Measurements from ENCODE around the gene ATM.

ATM gene

GRCh38 chr11:108224911-108225786 lies 2.3 kb downstream of the ATM start:
- peaks cover 90% of the 10 kb centered on the region for H3K79me2 ChIP-seq (ENCODE audit: control insufficient read depth, low read length)
- H3K4me3 ChIP-seq (ENCODE audit: low read length): peak overlapping the region; percentile 87
- peaks cover 56% of the 10 kb centered on the region for H3K4me1 ChIP-seq (ENCODE audit: control insufficient read depth, low read length)
- H3K4me2 ChIP-seq (ENCODE audit: low read length): peak overlapping the region; percentile 97
- peaks cover 10% of the 10 kb centered on the region for H4K20me1 ChIP-seq (ENCODE audit: control insufficient read depth, insufficient read depth, low read depth, low read length)
- peaks cover 37% of the 10 kb centered on the region for H3F3A ChIP-seq (ENCODE audit: control insufficient read depth, insufficient read depth)
- TF ChIP-seq, protein P1, sequence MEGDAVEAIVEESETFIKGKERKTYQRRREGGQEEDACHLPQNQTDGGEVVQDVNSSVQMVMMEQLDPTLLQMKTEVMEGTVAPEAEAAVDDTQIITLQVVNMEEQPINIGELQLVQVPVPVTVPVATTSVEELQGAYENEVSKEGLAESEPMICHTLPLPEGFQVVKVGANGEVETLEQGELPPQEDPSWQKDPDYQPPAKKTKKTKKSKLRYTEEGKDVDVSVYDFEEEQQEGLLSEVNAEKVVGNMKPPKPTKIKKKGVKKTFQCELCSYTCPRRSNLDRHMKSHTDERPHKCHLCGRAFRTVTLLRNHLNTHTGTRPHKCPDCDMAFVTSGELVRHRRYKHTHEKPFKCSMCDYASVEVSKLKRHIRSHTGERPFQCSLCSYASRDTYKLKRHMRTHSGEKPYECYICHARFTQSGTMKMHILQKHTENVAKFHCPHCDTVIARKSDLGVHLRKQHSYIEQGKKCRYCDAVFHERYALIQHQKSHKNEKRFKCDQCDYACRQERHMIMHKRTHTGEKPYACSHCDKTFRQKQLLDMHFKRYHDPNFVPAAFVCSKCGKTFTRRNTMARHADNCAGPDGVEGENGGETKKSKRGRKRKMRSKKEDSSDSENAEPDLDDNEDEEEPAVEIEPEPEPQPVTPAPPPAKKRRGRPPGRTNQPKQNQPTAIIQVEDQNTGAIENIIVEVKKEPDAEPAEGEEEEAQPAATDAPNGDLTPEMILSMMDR (IDR thresholded peaks at IDR 0.05; ENCODE audit: low read depth, low read length, poor library complexity, severe bottlenecking): no peak
- TF ChIP-seq EZH2phosphoT487 (IDR thresholded peaks at IDR 0.05; ENCODE audit: borderline replicate concordance, low read length): no peak
- no peaks in the 10 kb centered on the region for H3K27me3 ChIP-seq (ENCODE audit: control insufficient read depth, low read length)
- H3K9me3 ChIP-seq (ENCODE audit: control insufficient read depth, insufficient read depth, low read length): no peaks in the 10 kb centered on the region
- H3K9me2 ChIP-seq (replicated peaks; ENCODE audit: control insufficient read depth, low read length): no peaks in the 10 kb centered on the region
- H3K27ac ChIP-seq (ENCODE audit: low read depth, low read length): peak overlapping the region; percentile 91
- peaks cover 86% of the 10 kb centered on the region for H3K36me3 ChIP-seq (ENCODE audit: control insufficient read depth, low read length)

- Histone ChIP-seq H4K20me1 (ENCODE audit: control insufficient read depth, insufficient read depth, low read depth, low read length) (peaks cover 5% of the 10 kb centered on the region), H3K9me2 (replicated peaks; ENCODE audit: control insufficient read depth, low read length) (no peaks in the 10 kb centered on the region), H3K27ac (ENCODE audit: low read depth, low read length) (peak overlapping the region; percentile 91), H3K9me3 (ENCODE audit: control insufficient read depth, insufficient read depth, low read length) (no peaks in the 10 kb centered on the region), H3K36me3 (ENCODE audit: control insufficient read depth, low read length) (peaks cover 86% of the 10 kb centered on the region), H3K4me3 (ENCODE audit: low read length) (peak overlapping the region; percentile 87), H3F3A (ENCODE audit: control insufficient read depth, insufficient read depth) (peaks cover 37% of the 10 kb centered on the region), H3K79me2 (ENCODE audit: control insufficient read depth, low read length) (peaks cover 90% of the 10 kb centered on the region), H3K4me2 (ENCODE audit: low read length) (peak overlapping the region; percentile 97), H3K4me1 (ENCODE audit: control insufficient read depth, low read length) (peaks cover 47% of the 10 kb centered on the region), H3K27me3 (ENCODE audit: control insufficient read depth, low read length) (no peaks in the 10 kb centered on the region)
- TF ChIP-seq EZH2phosphoT487 (IDR thresholded peaks at IDR 0.05; ENCODE audit: borderline replicate concordance, low read length): no peak
- TF ChIP-seq, protein P1 (IDR thresholded peaks at IDR 0.05; ENCODE audit: low read depth, low read length, poor library complexity, severe bottlenecking): no peak
Measured at GRCh38 chr11:108226036-108226435, 3.2 kb downstream of the ATM start.

- Histone ChIP-seq H3K4me1 (ENCODE audit: control insufficient read depth, low read length) (peaks cover 50% of the 10 kb centered on the region), H3K36me3 (ENCODE audit: control insufficient read depth, low read length) (peaks cover 92% of the 10 kb centered on the region), H3K9me3 (ENCODE audit: control insufficient read depth, insufficient read depth, low read length) (no peaks in the 10 kb centered on the region), H3K27ac (ENCODE audit: low read depth, low read length) (peak overlapping the region; percentile 91), H3K9me2 (replicated peaks; ENCODE audit: control insufficient read depth, low read length) (no peaks in the 10 kb centered on the region), H3K27me3 (ENCODE audit: control insufficient read depth, low read length) (no peaks in the 10 kb centered on the region), H3K4me2 (ENCODE audit: low read length) (peak overlapping the region; percentile 97), H4K20me1 (ENCODE audit: control insufficient read depth, insufficient read depth, low read depth, low read length) (no peaks in the 10 kb centered on the region), H3F3A (ENCODE audit: control insufficient read depth, insufficient read depth) (peaks cover 34% of the 10 kb centered on the region), H3K79me2 (ENCODE audit: control insufficient read depth, low read length) (peaks cover 89% of the 10 kb centered on the region), H3K4me3 (ENCODE audit: low read length) (peak overlapping the region; percentile 42)
- TF ChIP-seq EZH2phosphoT487 (IDR thresholded peaks at IDR 0.05; ENCODE audit: borderline replicate concordance, low read length): no peak
- TF ChIP-seq, protein P1 (IDR thresholded peaks at IDR 0.05; ENCODE audit: low read depth, low read length, poor library complexity, severe bottlenecking): no peak
Measured at GRCh38 chr11:108228251-108228650, 5.4 kb downstream of the ATM start.

All from DOHH2 (cell line).